Panc1 (cell line): ENCODE data around the gene ESR2.

Experiments used
- CTCF ChIP-seq: fragments of 450-650 bp; IDR thresholded peaks from 2 replicates; pipeline ENCODE4 v1.5.1; 2017; ENCODE audit warnings: mild to moderate bottlenecking
- POLR2AphosphoS5 ChIP-seq: IDR thresholded peaks from 2 replicates; pipeline ENCODE4 v1.6.1; 2012; ENCODE audit warnings: mild to moderate bottlenecking, low read depth, low read length, moderate library complexity

GRCh38 chr14:64203366-64204006 lies 90.7 kb downstream of the ESR2 start:
- no peak for TF ChIP-seq CTCF
- TF ChIP-seq POLR2AphosphoS5: no peak
